ENCODE results near the gene GRIPAP1. TPM values are rescaled to one million over a fixed set of nuclear protein-coding genes. Genes with fewer than 3 reads are reported as not detected.

Gene GRIPAP1
- total RNA-seq, 3 donors from 2014 or later: 31.4 to 47.2 (median 34.1) TPM

- Histone ChIP-seq H3K4me1 (no peaks in the 10 kb centered on the region), H3K4me3 (no peak overlapping the region), H3K9me3 (no peaks in the 10 kb centered on the region), H3K27ac (peak overlapping the region in 1 of 2 donors; percentile 7), H3K27me3 (peaks cover 0 to 40% of the 10 kb centered on the region in 2 donors), H3K36me3 (no peaks in the 10 kb centered on the region)
- TF ChIP-seq POLR2AphosphoS5 (IDR thresholded peaks at IDR 0.05) (no peak), POLR2A (IDR thresholded peaks at IDR 0.05) (no peak)
- TF ChIP-seq, protein P1, sequence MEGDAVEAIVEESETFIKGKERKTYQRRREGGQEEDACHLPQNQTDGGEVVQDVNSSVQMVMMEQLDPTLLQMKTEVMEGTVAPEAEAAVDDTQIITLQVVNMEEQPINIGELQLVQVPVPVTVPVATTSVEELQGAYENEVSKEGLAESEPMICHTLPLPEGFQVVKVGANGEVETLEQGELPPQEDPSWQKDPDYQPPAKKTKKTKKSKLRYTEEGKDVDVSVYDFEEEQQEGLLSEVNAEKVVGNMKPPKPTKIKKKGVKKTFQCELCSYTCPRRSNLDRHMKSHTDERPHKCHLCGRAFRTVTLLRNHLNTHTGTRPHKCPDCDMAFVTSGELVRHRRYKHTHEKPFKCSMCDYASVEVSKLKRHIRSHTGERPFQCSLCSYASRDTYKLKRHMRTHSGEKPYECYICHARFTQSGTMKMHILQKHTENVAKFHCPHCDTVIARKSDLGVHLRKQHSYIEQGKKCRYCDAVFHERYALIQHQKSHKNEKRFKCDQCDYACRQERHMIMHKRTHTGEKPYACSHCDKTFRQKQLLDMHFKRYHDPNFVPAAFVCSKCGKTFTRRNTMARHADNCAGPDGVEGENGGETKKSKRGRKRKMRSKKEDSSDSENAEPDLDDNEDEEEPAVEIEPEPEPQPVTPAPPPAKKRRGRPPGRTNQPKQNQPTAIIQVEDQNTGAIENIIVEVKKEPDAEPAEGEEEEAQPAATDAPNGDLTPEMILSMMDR (IDR thresholded peaks at IDR 0.05): no peak
- intact Hi-C loops (cut with DNase I; ENCODE audit: low total_unique reads): loop anchor here (5.0 kb wide), 1 partner anchor 708 kb away; no protein-coding TSS in a partner anchor
- no peak for DNase-seq (ENCODE audit: low spot score in 2 of 2)
These were observed 62.4 kb downstream of the GRIPAP1 start for GRCh38 chrX:48939524-48940228.

DNA sequence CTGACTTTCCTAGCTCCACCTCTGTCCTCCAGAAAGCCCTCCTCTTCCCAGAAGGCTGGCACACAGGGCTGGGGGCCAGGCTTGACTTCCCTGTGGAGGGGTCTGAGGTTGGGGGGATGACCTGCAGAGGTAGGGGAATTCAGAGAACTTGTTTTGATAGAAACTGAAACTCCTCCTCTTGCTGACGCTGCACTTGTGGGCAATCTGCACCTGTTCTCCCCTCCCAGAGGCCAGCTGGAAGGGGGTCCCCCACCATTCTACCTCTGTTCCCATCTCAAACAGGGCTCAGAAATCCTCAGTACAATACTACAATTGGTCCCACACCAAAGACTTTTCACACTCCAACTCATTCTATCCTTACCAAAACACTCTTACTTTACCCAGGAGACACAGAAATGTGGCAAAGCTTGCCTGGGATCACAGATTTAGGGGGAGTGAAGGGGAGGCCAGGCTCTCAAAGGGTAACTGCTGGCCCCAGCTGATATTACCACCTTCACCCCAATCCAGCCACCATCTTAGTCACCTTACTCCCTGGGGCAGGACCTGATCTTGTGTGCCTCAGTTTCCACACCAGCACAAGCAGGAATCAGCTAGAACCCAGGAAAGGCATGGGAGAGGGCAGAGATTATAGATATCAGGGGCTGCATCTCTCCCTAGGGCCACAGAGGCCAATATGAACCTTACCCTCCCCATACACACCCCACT lies 63.2 kb downstream of the GRIPAP1 start:
- Histone ChIP-seq H3K9me3 (no peaks in the 10 kb centered on the region), H3K4me3 (no peak overlapping the region), H3K27me3 (peaks cover 0 to 48% of the 10 kb centered on the region in 2 donors), H3K4me1 (no peaks in the 10 kb centered on the region), H3K27ac (peak overlapping the region; percentile 7 to 52), H3K36me3 (no peaks in the 10 kb centered on the region)
- DNase-seq (ENCODE audit: low spot score in 2 of 2): no peak
- TF ChIP-seq, protein P1 (IDR thresholded peaks at IDR 0.05): no peak
- TF ChIP-seq POLR2AphosphoS5 (IDR thresholded peaks at IDR 0.05) (no peak), POLR2A (IDR thresholded peaks at IDR 0.05) (no peak)
- intact Hi-C loops (cut with DNase I; ENCODE audit: low total_unique reads): no loop called here

DNA sequence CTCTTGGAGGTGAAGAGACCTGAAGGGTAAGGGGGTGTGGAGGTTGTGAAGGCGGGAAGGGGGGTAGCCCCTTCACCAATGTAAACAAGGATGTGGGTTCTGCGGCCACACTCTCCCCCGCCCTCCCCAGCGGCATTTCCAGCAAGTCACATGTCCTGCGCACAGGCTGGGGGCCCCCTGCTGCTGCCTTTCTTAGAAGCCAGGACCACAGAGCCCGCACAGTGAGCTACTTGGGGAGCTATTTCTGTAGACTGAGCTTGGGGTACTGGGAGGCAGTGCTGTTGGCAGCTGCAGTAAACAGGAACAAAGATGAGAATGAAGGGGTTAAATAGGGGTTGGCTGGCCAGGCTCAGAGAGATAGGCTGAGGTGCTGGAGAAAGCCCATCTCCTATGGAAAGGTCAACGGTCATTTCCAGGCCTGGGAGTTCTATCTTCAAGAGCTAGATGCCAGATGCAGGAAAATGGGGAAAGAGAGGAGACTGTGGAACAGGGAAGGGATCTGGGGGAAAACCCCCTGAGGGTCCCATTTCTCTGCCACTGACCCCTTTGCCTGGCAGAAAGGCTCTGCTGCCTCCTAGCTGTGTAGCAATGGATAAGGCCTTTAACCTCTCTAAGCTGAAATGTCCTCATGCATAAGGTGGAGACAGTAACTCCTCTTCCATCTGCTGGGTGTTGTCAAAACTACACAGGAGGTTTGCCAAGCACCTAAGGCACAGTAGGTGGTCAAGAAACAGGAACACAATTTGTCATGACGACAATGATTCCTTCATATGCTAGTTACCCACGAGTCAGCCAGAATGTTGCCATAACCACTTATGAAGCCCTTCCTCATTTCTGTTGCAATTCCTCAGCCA lies 64.8 kb downstream of the GRIPAP1 start:
- intact Hi-C loops (cut with DNase I; ENCODE audit: low total_unique reads): no loop called here
- Histone ChIP-seq H3K27me3 (peaks cover 0 to 49% of the 10 kb centered on the region in 2 donors), H3K4me3 (peak overlapping the region in 1 of 3 donors; percentile 15), H3K36me3 (no peaks in the 10 kb centered on the region), H3K27ac (peak overlapping the region; percentile 19 to 72), H3K9me3 (no peaks in the 10 kb centered on the region), H3K4me1 (no peaks in the 10 kb centered on the region)
- TF ChIP-seq, protein P1 (IDR thresholded peaks at IDR 0.05): no peak
- TF ChIP-seq POLR2A (IDR thresholded peaks at IDR 0.05) (no peak), POLR2AphosphoS5 (IDR thresholded peaks at IDR 0.05) (peak in 1 of 3 donors; percentile 42)
- DNase-seq (ENCODE audit: low spot score in 2 of 2): peak in 1 of 2 donors; percentile 51

DNA sequence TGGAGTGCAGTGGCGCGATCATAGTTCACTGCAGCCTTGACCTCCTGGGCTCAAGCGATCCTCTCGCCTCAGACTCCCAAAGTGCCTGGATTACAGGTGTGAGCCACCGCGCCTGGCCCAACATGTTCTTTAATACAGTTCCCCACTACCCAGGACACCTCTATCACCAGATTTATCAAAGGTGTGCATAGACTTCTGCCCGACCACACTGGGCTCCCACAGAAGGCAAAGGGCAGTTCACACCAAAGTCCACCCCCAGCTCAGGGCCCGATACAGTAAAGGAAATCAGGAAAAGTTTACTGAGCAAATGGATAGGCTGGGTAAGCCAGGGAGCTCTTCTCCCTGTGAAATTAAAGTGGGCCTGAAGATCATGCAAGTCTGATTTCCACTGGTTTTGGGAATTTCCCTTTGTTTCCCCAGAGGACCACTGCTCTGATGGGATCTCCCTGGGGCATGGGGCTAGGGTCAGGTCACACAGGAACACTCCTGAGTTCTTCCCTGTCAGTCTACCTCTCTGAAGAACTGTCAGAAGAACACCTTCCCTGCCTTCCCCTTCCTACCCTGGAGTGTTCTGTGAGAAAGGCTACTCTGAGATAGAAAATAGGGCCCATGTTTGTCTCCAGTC lies 65.5 kb downstream of the GRIPAP1 start:
- Histone ChIP-seq H3K27ac (peak overlapping the region; percentile 19 to 72), H3K36me3 (no peaks in the 10 kb centered on the region), H3K4me1 (no peaks in the 10 kb centered on the region), H3K4me3 (no peak overlapping the region), H3K9me3 (no peaks in the 10 kb centered on the region), H3K27me3 (peaks cover 0 to 49% of the 10 kb centered on the region in 2 donors)
- TF ChIP-seq, protein P1 (IDR thresholded peaks at IDR 0.05): no peak
- TF ChIP-seq POLR2AphosphoS5 (IDR thresholded peaks at IDR 0.05) (no peak), POLR2A (IDR thresholded peaks at IDR 0.05) (no peak)
- DNase-seq (ENCODE audit: low spot score in 2 of 2): no peak
- intact Hi-C loops (cut with DNase I; ENCODE audit: low total_unique reads): no loop called here
